Loucy (cell line): Measurements from ENCODE around the gene NCKAP5.

Experiments used
- CTCF ChIP-seq: fragments of 200-600 bp; sonication (generic); conservative IDR thresholded peaks from 2 replicates; pipeline ENCODE4 v1.5.1; 2014; ENCODE audit warnings: mild to moderate bottlenecking, antibody characterized with exemption, low read length
- EZH2phosphoT487 ChIP-seq: fragments of 200-600 bp; IDR thresholded peaks from 2 replicates; pipeline ENCODE4 v1.6.1; 2018; ENCODE audit warnings: antibody characterized with exemption, mild to moderate bottlenecking, moderate library complexity, borderline replicate concordance

GRCh38 chr2:133252780-133253355 is 315.4 kb downstream of the NCKAP5 start:
- TF ChIP-seq CTCF (no peak), EZH2phosphoT487 (no peak)
